HepG2 (cell line): ENCODE results near the gene NUDT17. TPM values are rescaled to one million over a fixed set of nuclear protein-coding genes. Genes with fewer than 3 reads are reported as not detected.

Source experiments
- ARNTL ChIP-seq: sonication (generic); formaldehyde crosslinking; IDR thresholded peaks from 2 replicates; pipeline ENCODE4 v1.4.0; 2020; ENCODE audit warnings: mild to moderate bottlenecking, missing genetic modification reagents
- EP300 ChIP-seq, 3 experiments: sonication (generic) in 1 of 3; formaldehyde crosslinking in 1 of 3; IDR thresholded peaks; 2 replicates each; pipeline versions ENCODE4 v1.5.1 to v1.6.1; 2011 to 2020; ENCODE audit warnings: low read depth in 2 of 3, low read length in 2 of 3, borderline replicate concordance in 1 of 3, improper control_type of control experiment in 1 of 3, mild to moderate bottlenecking in 1 of 3, missing genetic modification reagents in 1 of 3, moderate library complexity in 1 of 3
- KDM2A ChIP-seq: sonication (generic); formaldehyde crosslinking; IDR thresholded peaks from 2 replicates; pipeline ENCODE4 v1.4.0; 2020; ENCODE audit warnings: low read depth, missing genetic modification reagents, borderline replicate concordance
- NFKBIZ ChIP-seq: IDR thresholded peaks from 2 replicates; pipeline ENCODE4 v1.6.1; 2018; ENCODE audit warnings: missing genetic modification reagents, missing compliant biosample characterization
- SNAPC4 ChIP-seq: sonication (generic); formaldehyde crosslinking; IDR thresholded peaks from 2 replicates; pipeline ENCODE4 v1.4.0; 2020; ENCODE audit warnings: mild to moderate bottlenecking, missing genetic modification reagents
- ZNF138 ChIP-seq: sonication (generic); formaldehyde crosslinking; IDR thresholded peaks from 2 replicates; pipeline ENCODE4 v1.5.0; 2020; ENCODE audit warnings: mild to moderate bottlenecking, low read depth, missing genetic modification reagents
- ZNF33B ChIP-seq: sonication (generic); formaldehyde crosslinking; IDR thresholded peaks from 2 replicates; pipeline ENCODE4 v1.5.1; 2020; ENCODE audit warnings: mild to moderate bottlenecking, missing genetic modification reagents
- polyA plus RNA-seq, 8 experiments: library from polyadenylated mRNA; depleted of rRNA in 3 of 8; stranded (reverse) in 7 of 8; unstranded in 1 of 8; fragments of >200 nt; fragmentation: Illumina TruSeq in 4 of 8; extraction: Trizol in 4 of 8; gene quantifications; 2 replicates each; pipeline versions ENCODE4 v1.2.1 to v1.2.3, GENCODE V29; 2011 to 2016; ENCODE audit warnings: low read depth in 4 of 8, missing spikeins in 1 of 8, mixed read lengths in 1 of 8; ENCODE audit not compliant: insufficient read depth in 1 of 8
- total RNA-seq, 5 experiments: library from RNA; depleted of rRNA; stranded (reverse); fragments of >200 nt; fragmentation: Illumina TruSeq; extraction: Trizol; gene quantifications; 2 replicates each; pipeline ENCODE4 v1.2.3, GENCODE V29; 2016; ENCODE audit warnings: low read depth in 1 of 5
- TF ChIP-seq, protein P1 (sequence below): IDR thresholded peaks from 2 replicates; pipeline ENCODE4 v1.6.1; 2016; ENCODE audit warnings: missing genetic modification reagents, missing compliant biosample characterization
- TF ChIP-seq, protein P2 (sequence below): sonication (generic); formaldehyde crosslinking; IDR thresholded peaks from 2 replicates; pipeline ENCODE4 v1.5.1; 2020; ENCODE audit warnings: missing genetic modification reagents, mild to moderate bottlenecking, borderline replicate concordance
- TF ChIP-seq, protein P3 (sequence below): sonication (generic); formaldehyde crosslinking; IDR thresholded peaks from 2 replicates; pipeline ENCODE4 v1.4.0; 2020; ENCODE audit warnings: missing genetic modification reagents, borderline replicate concordance

Gene NUDT17
- total and polyA plus RNA-seq, 2 of the 13 experiments (the other 11 are each of a cell fraction or from before 2014, with no cell fraction given): 2.6 to 5.8 TPM

DNA sequence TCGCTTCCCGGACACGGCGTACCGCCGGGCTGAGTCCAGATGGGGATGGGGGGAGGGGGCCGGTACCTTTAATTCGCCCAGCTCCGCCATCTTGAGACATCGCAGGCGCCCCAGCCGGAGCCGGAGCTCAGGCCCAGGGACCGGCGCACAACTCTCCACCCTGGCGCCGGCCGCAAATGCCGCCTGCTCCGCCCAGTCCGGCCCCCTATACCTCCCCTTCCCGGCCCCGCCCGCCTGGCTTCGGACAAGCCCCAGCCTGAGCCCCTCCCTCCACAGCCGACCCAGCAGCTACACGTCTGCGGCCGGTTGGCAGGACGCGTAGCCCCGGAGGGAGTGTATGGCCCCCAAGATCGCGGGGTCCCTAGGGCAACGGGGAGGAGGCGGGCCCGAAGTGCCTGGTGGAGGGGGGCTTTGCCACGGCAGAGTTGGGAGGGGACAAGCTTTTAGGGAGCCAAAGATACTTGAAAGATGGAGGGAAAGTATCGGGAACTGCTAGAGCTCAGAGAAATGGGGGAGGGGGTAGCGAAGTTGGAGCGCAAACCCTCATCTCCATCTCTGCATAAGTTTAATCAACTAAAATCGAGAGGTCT, 13.6 kb downstream of the NUDT17 start, which contains the start of gene PIAS3 (continued):
- TF ChIP-seq, protein P1, sequence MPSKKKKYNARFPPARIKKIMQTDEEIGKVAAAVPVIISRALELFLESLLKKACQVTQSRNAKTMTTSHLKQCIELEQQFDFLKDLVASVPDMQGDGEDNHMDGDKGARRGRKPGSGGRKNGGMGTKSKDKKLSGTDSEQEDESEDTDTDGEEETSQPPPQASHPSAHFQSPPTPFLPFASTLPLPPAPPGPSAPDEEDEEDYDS (CRISPR knock-in tag): peak; percentile 69
- TF ChIP-seq, protein P2, sequence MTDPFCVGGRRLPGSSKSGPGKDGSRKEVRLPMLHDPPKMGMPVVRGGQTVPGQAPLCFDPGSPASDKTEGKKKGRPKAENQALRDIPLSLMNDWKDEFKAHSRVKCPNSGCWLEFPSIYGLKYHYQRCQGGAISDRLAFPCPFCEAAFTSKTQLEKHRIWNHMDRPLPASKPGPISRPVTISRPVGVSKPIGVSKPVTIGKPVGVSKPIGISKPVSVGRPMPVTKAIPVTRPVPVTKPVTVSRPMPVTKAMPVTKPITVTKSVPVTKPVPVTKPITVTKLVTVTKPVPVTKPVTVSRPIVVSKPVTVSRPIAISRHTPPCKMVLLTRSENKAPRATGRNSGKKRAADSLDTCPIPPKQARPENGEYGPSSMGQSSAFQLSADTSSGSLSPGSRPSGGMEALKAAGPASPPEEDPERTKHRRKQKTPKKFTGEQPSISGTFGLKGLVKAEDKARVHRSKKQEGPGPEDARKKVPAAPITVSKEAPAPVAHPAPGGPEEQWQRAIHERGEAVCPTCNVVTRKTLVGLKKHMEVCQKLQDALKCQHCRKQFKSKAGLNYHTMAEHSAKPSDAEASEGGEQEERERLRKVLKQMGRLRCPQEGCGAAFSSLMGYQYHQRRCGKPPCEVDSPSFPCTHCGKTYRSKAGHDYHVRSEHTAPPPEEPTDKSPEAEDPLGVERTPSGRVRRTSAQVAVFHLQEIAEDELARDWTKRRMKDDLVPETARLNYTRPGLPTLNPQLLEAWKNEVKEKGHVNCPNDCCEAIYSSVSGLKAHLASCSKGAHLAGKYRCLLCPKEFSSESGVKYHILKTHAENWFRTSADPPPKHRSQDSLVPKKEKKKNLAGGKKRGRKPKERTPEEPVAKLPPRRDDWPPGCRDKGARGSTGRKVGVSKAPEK (CRISPR knock-in tag): 0 out of 2 replicates have a peak, but pooled peaks have one; percentile 37
- no peak for TF ChIP-seq ZNF138
- TF ChIP-seq SNAPC4: 0 out of 2 replicates have a peak, but pooled peaks have one; percentile 20
- 0 out of 2 replicates have a peak, but pooled peaks have one; percentile 30 for TF ChIP-seq NFKBIZ (CRISPR knock-in tag)
- TF ChIP-seq, protein P3, sequence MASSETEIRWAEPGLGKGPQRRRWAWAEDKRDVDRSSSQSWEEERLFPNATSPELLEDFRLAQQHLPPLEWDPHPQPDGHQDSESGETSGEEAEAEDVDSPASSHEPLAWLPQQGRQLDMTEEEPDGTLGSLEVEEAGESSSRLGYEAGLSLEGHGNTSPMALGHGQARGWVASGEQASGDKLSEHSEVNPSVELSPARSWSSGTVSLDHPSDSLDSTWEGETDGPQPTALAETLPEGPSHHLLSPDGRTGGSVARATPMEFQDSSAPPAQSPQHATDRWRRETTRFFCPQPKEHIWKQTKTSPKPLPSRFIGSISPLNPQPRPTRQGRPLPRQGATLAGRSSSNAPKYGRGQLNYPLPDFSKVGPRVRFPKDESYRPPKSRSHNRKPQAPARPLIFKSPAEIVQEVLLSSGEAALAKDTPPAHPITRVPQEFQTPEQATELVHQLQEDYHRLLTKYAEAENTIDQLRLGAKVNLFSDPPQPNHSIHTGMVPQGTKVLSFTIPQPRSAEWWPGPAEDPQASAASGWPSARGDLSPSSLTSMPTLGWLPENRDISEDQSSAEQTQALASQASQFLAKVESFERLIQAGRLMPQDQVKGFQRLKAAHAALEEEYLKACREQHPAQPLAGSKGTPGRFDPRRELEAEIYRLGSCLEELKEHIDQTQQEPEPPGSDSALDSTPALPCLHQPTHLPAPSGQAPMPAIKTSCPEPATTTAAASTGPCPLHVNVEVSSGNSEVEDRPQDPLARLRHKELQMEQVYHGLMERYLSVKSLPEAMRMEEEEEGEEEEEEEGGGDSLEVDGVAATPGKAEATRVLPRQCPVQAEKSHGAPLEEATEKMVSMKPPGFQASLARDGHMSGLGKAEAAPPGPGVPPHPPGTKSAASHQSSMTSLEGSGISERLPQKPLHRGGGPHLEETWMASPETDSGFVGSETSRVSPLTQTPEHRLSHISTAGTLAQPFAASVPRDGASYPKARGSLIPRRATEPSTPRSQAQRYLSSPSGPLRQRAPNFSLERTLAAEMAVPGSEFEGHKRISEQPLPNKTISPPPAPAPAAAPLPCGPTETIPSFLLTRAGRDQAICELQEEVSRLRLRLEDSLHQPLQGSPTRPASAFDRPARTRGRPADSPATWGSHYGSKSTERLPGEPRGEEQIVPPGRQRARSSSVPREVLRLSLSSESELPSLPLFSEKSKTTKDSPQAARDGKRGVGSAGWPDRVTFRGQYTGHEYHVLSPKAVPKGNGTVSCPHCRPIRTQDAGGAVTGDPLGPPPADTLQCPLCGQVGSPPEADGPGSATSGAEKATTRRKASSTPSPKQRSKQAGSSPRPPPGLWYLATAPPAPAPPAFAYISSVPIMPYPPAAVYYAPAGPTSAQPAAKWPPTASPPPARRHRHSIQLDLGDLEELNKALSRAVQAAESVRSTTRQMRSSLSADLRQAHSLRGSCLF (CRISPR knock-in tag): no peak
- 0 out of 2 replicates have a peak, but pooled peaks have one; percentile 20 for TF ChIP-seq KDM2A (CRISPR knock-in tag)
- peak; percentile 58; the same call in 1 of the 2 replicates for TF ChIP-seq ARNTL (CRISPR knock-in tag)
- TF ChIP-seq ZNF33B (CRISPR knock-in tag): no peak
- TF ChIP-seq EP300 (IDR thresholded peaks at IDR 0.05; ENCODE audit: low read depth in 2 of 2, low read length in 2 of 2): no peak
- TF ChIP-seq EP300 (CRISPR knock-in tag; IDR thresholded peaks at IDR 0.05; ENCODE audit: borderline replicate concordance): no peak
